ENCODE data around the gene TJP1.

The TJP1 gene

GRCh38 chr15:29688506-29689286 lies 133.6 kb downstream of the TJP1 start:
- no peak overlapping the region for H3K4me3 Mint-ChIP-seq
- no peaks in the 10 kb centered on the region for H3K36me3 Mint-ChIP-seq
- DNase-seq (ENCODE audit: low spot score in 2 of 2) = no peak
- H3K4me1 Mint-ChIP-seq = no peaks in the 10 kb centered on the region
- no peak overlapping the region for H3K27ac Mint-ChIP-seq
- peaks cover 5% of the 10 kb centered on the region for H3K27me3 Mint-ChIP-seq
- no peak for ATAC-seq (ENCODE audit: low read depth)
- no peaks in the 10 kb centered on the region for H3K9me3 Mint-ChIP-seq

DNA sequence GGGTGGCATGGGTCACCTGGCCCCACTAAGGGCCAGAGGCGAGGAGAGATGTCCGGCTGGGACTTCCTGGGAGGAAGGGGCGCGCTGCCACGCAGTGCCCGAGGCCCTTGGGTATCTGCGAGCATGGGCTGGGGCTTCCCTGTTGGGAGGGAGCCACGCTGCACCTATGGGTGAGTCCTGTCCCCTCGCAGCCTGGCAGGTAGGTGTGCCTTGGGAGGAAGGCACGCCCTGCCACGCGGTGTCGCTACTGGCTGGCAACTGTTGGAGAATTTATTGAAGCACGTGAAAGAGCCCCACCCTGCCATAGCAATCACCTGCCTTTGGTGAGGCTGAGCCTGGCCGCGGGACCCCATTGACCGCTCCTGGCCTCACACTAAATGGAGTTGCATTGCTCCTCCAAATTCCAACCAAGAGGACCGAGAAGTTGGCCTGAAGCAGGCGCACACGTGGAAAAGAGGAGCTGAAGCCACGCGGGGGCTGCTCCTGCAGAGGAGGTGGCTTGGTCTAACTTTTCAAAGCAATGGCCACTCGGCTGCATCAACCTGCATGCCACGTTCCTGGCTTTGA lies 134.2 kb downstream of the TJP1 start:
- no peaks in the 10 kb centered on the region for H3K36me3 Mint-ChIP-seq
- peaks cover 5% of the 10 kb centered on the region for H3K27me3 Mint-ChIP-seq
- no peak overlapping the region for H3K4me3 Mint-ChIP-seq
- H3K27ac Mint-ChIP-seq = no peak overlapping the region
- no peaks in the 10 kb centered on the region for H3K9me3 Mint-ChIP-seq
- no peak for DNase-seq (ENCODE audit: low spot score in 2 of 2)
- no peaks in the 10 kb centered on the region for H3K4me1 Mint-ChIP-seq
- ATAC-seq (ENCODE audit: low read depth) = no peak

DNA sequence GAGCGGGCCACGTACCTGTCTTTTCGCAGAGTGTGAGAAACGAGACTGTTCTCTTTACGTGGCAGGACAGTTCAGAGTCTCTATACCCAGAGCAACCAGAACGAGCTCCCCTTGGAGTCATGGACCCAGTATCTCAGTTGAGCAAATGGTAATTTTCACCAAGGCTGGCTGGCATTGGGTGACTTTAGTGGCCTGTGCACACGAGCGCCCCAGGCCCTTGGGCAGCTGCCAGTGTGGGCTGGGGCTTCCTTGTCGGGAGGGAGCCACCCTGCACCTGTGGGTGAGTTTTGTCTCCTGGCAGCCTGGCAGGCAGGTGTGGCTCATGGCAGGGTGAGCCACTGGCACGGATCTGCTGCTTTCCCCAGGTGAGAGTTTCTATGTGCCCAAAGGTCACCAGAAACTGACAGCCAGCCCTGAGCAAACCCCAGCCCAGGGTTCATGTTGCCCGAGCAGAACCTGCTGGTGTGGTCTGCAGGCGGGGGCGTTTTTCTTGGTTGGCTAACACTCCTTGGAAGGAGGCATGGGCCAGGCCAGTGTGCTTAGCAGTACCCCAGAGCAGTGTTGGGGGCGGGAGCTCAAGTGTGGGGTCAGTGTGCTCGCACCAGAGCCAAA lies 135.0 kb downstream of the TJP1 start:
- no peak overlapping the region for H3K4me3 Mint-ChIP-seq
- no peaks in the 10 kb centered on the region for H3K36me3 Mint-ChIP-seq
- no peak overlapping the region for H3K27ac Mint-ChIP-seq
- DNase-seq (ENCODE audit: low spot score in 2 of 2) (no peak), ATAC-seq (ENCODE audit: low read depth) (no peak)
- no peaks in the 10 kb centered on the region for H3K9me3 Mint-ChIP-seq
- no peaks in the 10 kb centered on the region for H3K4me1 Mint-ChIP-seq
- H3K27me3 Mint-ChIP-seq = peaks cover 5% of the 10 kb centered on the region

- DNase-seq (ENCODE audit: low spot score in 2 of 2) (no peak), ATAC-seq (ENCODE audit: low read depth) (no peak)
- peaks cover 5% of the 10 kb centered on the region for H3K27me3 Mint-ChIP-seq
- no peaks in the 10 kb centered on the region for H3K4me1 Mint-ChIP-seq
- H3K4me3 Mint-ChIP-seq = no peak overlapping the region
- H3K27ac Mint-ChIP-seq = no peak overlapping the region
- no peaks in the 10 kb centered on the region for H3K9me3 Mint-ChIP-seq
- H3K36me3 Mint-ChIP-seq = no peaks in the 10 kb centered on the region
Observed at GRCh38 chr15:29686445-29687203, 135.6 kb downstream of the TJP1 start.

DNA sequence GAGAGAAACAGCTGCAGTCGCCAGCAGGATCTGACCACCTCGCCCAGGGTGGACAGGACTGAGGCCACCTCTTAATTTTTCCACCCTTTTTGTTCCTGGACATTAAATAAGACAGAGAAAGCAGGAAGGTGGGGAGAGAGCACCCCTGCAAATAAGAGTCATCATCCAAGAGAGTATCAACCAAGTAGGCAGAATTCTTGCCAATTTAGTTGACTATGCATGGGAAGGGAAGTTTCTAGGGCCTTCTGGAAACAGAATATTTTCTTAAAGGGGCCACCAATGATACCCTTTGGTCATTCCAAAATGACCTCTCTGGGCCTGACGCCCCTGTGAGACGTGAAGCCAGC lies 136.2 kb downstream of the TJP1 start:
- H3K27ac Mint-ChIP-seq = no peak overlapping the region
- DNase-seq (ENCODE audit: low spot score in 2 of 2) = no peak
- no peak for ATAC-seq (ENCODE audit: low read depth)
- no peaks in the 10 kb centered on the region for H3K9me3 Mint-ChIP-seq
- no peak overlapping the region for H3K4me3 Mint-ChIP-seq
- no peaks in the 10 kb centered on the region for H3K4me1 Mint-ChIP-seq
- H3K36me3 Mint-ChIP-seq = no peaks in the 10 kb centered on the region
- H3K27me3 Mint-ChIP-seq = peaks cover 5% of the 10 kb centered on the region

- DNase-seq (ENCODE audit: low spot score in 2 of 2) (no peak), ATAC-seq (ENCODE audit: low read depth) (no peak)
- Mint-ChIP-seq H3K4me3 (no peak overlapping the region), H3K36me3 (no peaks in the 10 kb centered on the region), H3K27ac (no peak overlapping the region), H3K4me1 (no peaks in the 10 kb centered on the region), H3K9me3 (no peaks in the 10 kb centered on the region), H3K27me3 (peaks cover 5% of the 10 kb centered on the region)
Observed at GRCh38 chr15:29685156-29686078, 136.9 kb downstream of the TJP1 start.

DNA sequence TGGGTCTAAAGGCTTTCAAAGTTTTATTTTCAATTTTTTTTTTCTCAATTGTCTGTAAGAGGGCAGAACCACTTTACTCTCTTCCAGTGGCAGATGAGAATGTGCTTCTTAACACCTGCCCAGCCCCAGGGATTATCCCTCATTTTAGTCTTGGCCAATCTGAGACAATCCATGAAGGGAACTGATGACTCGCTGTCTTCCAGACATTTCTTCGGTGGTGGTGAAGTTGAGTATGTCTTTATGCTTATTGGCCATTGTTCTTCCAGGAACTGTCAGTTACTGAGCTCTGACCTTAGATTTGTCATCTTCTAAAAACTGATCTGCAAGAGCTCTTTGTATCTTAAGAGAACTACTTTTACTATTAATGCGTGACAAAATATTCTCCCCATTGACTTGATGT lies 139.5 kb downstream of the TJP1 start:
- H3K27me3 Mint-ChIP-seq = peaks cover 5% of the 10 kb centered on the region
- H3K9me3 Mint-ChIP-seq = no peaks in the 10 kb centered on the region
- no peak overlapping the region for H3K4me3 Mint-ChIP-seq
- H3K4me1 Mint-ChIP-seq = peaks cover 2% of the 10 kb centered on the region
- no peak overlapping the region for H3K27ac Mint-ChIP-seq
- no peak for ATAC-seq (ENCODE audit: low read depth)
- DNase-seq (ENCODE audit: low spot score in 2 of 2) = no peak
- no peaks in the 10 kb centered on the region for H3K36me3 Mint-ChIP-seq

DNA sequence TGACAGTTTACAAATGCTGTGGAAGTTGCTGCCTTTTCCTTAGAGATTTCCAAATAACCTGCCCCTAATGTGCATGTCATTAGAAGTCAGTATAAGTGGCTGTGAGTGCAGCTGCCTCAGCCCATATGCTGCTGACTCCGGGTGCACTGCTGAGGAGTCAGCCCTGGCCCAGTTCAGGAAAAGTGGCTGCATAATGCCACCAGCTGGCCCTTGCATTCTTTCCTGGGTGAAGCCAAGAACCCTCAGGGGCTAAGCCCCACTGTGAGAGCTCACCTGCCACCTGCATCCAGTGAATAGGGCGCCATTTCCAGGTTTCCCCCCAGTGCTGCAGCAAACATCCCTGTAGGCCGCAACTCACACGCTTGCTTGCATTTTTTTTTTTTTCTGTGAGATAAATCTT lies 139.9 kb downstream of the TJP1 start:
- no peak overlapping the region for H3K4me3 Mint-ChIP-seq
- H3K4me1 Mint-ChIP-seq = peaks cover 2% of the 10 kb centered on the region
- no peak for ATAC-seq (ENCODE audit: low read depth)
- H3K27ac Mint-ChIP-seq = no peak overlapping the region
- no peaks in the 10 kb centered on the region for H3K36me3 Mint-ChIP-seq
- H3K27me3 Mint-ChIP-seq = peaks cover 7% of the 10 kb centered on the region
- H3K9me3 Mint-ChIP-seq = no peaks in the 10 kb centered on the region
- no peak for DNase-seq (ENCODE audit: low spot score in 2 of 2)

DNA sequence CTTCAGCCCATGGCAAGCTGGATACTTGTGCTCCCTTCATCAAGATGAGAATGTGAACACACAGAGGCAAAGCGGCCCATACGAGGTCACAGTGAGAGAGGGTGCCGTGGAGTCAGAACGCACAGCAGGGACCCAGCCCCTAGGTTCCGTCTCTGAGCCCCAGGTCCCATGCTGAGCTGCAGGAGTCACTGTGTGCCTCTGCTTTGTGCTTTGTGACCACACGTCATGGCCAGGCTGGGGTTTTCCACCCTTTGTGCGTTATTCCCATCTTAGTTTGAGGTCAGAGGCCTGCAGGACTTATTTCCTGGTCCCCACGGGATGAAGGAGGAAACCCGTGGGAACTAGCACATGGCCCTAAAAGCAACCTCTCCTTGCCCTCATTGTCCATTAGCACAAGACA lies 140.3 kb downstream of the TJP1 start:
- peaks cover 8% of the 10 kb centered on the region for H3K27me3 Mint-ChIP-seq
- H3K27ac Mint-ChIP-seq = no peak overlapping the region
- H3K9me3 Mint-ChIP-seq = no peaks in the 10 kb centered on the region
- H3K4me1 Mint-ChIP-seq = peaks cover 2% of the 10 kb centered on the region
- ATAC-seq (ENCODE audit: low read depth) = no peak
- no peak overlapping the region for H3K4me3 Mint-ChIP-seq
- H3K36me3 Mint-ChIP-seq = no peaks in the 10 kb centered on the region
- no peak for DNase-seq (ENCODE audit: low spot score in 2 of 2)

DNA sequence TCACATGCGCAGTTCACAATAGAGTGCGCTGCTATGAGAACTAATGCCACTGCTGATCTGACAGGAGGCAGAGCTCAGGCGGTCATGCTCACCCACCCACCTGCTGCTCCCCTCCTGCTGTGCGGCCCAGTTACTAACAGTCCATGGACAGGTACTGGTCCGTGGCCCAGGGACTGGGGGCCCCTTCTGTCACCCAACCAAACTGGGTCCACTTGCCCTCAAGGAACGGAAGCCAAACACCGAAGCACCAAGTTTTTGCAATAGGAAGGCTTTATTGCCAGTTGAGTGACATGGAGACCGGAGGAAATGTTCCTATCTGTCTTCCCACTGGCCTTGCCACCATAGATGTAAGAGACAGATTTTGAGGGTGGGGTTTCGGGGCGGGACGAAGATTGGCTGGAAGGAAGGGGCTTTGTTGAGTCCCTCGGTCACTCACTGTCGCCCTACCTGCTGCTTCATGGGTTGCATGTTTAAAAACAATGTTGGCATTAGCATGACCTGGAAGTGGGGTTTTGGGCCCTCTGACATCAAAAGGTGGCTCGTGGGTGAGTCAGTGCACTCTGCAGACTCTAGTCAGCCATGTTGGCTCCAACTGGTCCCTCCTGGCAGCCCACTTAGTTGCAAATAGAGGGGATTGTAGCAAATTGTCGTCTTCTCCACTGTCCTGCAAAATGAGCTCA lies 141.0 kb downstream of the TJP1 start:
- no peak for ATAC-seq (ENCODE audit: low read depth)
- no peaks in the 10 kb centered on the region for H3K36me3 Mint-ChIP-seq
- H3K27me3 Mint-ChIP-seq = peaks cover 6% of the 10 kb centered on the region

GRCh38 chr15:29680465-29681165 lies 141.7 kb downstream of the TJP1 start:
- Mint-ChIP-seq H3K27me3 (peaks cover 6% of the 10 kb centered on the region), H3K9me3 (no peaks in the 10 kb centered on the region), H3K4me3 (no peak overlapping the region), H3K36me3 (no peaks in the 10 kb centered on the region), H3K4me1 (peaks cover 2% of the 10 kb centered on the region), H3K27ac (no peak overlapping the region)
- ATAC-seq (ENCODE audit: low read depth) (no peak), DNase-seq (ENCODE audit: low spot score in 2 of 2) (no peak)

More for the DNA sequence above, 141.0 kb downstream of the TJP1 start:
- H3K27ac Mint-ChIP-seq = no peak overlapping the region
- H3K4me1 Mint-ChIP-seq = peaks cover 2% of the 10 kb centered on the region
- no peaks in the 10 kb centered on the region for H3K9me3 Mint-ChIP-seq
- DNase-seq (ENCODE audit: low spot score in 2 of 2) = no peak
- no peak overlapping the region for H3K4me3 Mint-ChIP-seq

DNA sequence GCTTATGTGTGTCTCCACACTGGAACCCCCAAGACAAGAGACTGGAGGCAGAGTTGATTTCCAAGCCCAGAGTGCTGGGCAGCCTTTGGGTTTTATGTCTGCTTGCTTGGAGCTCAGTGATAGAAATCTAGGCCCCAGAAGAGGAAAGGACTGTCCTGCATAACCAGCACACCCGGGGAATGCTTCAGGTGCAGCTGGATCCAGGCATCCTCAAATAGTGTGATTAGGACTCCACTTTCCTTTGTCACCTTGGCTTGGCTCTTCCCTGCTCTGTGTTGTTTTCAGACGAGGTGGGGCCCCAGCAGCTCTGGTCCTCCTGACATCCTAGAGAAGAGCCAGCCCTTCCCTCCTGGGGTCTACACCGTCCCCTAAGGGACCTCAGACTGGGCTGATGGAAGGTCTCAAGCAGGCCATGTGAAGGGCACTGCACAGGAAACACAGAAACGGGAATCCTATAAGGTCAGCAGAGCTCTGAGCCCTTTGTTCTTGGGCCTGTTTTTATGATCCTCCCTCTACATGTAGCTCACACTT lies 143.7 kb downstream of the TJP1 start:
- no peak overlapping the region for H3K4me3 Mint-ChIP-seq
- no peaks in the 10 kb centered on the region for H3K36me3 Mint-ChIP-seq
- H3K27ac Mint-ChIP-seq = no peak overlapping the region
- H3K4me1 Mint-ChIP-seq = peaks cover 2% of the 10 kb centered on the region
- ATAC-seq (ENCODE audit: low read depth) (no peak), DNase-seq (ENCODE audit: low spot score in 2 of 2) (no peak)
- no peaks in the 10 kb centered on the region for H3K9me3 Mint-ChIP-seq
- H3K27me3 Mint-ChIP-seq = peaks cover 8% of the 10 kb centered on the region

Measured in memory B cell (primary cell).